HFF-Myc (cell line): ENCODE results near the gene CLRN1.
A peak's percentile ranks its signal among the peaks of the same experiment; 100 is the strongest.

ENCODE experiments used
- DNase-seq: peaks from one replicate; pipeline ENCODE4 v3.0.0-alpha.2; 2011; ENCODE audit warnings: low read depth; ENCODE audit errors: extremely low read depth
- H3K4me3 ChIP-seq: replicated peaks from 2 replicates; pipeline ENCODE4 v1.5.1; 2011; ENCODE audit warnings: low read depth, mild to moderate bottlenecking, control low read depth, low read length
- CTCF ChIP-seq: IDR thresholded peaks from 2 replicates; pipeline ENCODE4 v1.5.1; 2012; ENCODE audit warnings: mild to moderate bottlenecking, low read depth, low read length, control low read depth; ENCODE audit errors: missing control alignments

CLRN1 gene

GRCh38 chr3:150984066-150984465 is 11.5 kb upstream of the CLRN1 start:
- no peak for TF ChIP-seq CTCF
- H3K4me3 ChIP-seq = no peak overlapping the region
- no peak for DNase-seq

GRCh38 chr3:150978566-150979148 is 6.1 kb upstream of the CLRN1 start:
- TF ChIP-seq CTCF = no peak

GRCh38 chr3:150975992-150976368 is 3.5 kb upstream of the CLRN1 start:
- no peak for DNase-seq
- no peak overlapping the region for H3K4me3 ChIP-seq
- no peak for TF ChIP-seq CTCF

More at GRCh38 chr3:150978566-150979148, 6.1 kb upstream of the CLRN1 start:
- H3K4me3 ChIP-seq = no peak overlapping the region
- DNase-seq = no peak

- DNase-seq = no peak
- no peak for TF ChIP-seq CTCF
- no peak overlapping the region for H3K4me3 ChIP-seq
These were observed 2.8 kb upstream of the CLRN1 start for GRCh38 chr3:150975086-150975991.

GRCh38 chr3:150970665-150971324 is 1.7 kb downstream of the CLRN1 start:
- peak; percentile 31 for DNase-seq
- no peak overlapping the region for H3K4me3 ChIP-seq
- TF ChIP-seq CTCF = no peak

- TF ChIP-seq CTCF = no peak
- DNase-seq = no peak
These were observed 4.0 kb downstream of the CLRN1 start for GRCh38 chr3:150968341-150969035.

More at GRCh38 chr3:150968341-150969035, 4.0 kb downstream of the CLRN1 start:
- H3K4me3 ChIP-seq = no peak overlapping the region
